B cell (primary cell): ENCODE data around the gene SEC24A. TPM values are rescaled to one million over a fixed set of nuclear protein-coding genes. Genes with fewer than 3 reads are reported as not detected.

Experiments
- ATAC-seq: fragments of 200-7000 bp; cut with Tn5 transposase; one replicate; pipeline ENCODE4 v1.10.0; 2021; ENCODE audit warnings: low read depth, mild to moderate bottlenecking, moderate number of reproducible peaks, moderate library complexity
- CTCF ChIA-PET: fragments of 350-600 bp; sonication (Branson Sonifier 250); formaldehyde crosslinking; loops from one replicate; lab custom pipeline; 2021; ENCODE audit warnings: antibody characterized with exemption, inconsistent platforms; lab: Charles Lee
- POLR2A ChIA-PET: fragments of 350-600 bp; sonication (Branson Sonifier 250); formaldehyde crosslinking; loops from one replicate; lab custom pipeline; 2021; ENCODE audit warnings: antibody characterized with exemption; lab: Charles Lee
- DNase-seq: peaks from one replicate; pipeline ENCODE4 v3.0.0; 2013
- H2AFZ ChIP-seq: 2 replicates; pipeline ENCODE4 v1.6.1; 2012; ENCODE audit warnings: mild to moderate bottlenecking, low read depth, low read length; ENCODE audit not compliant: insufficient read depth, poor library complexity, severe bottlenecking
- H3K27ac ChIP-seq, 2 donors: 1 replicate in 1 of 2; 2 replicates in 1 of 2; pipeline ENCODE4 v1.5.1; 2012 to 2013; ENCODE audit warnings: low read length in 2 of 2, mild to moderate bottlenecking in 2 of 2, moderate library complexity in 1 of 2
- H3K27me3 ChIP-seq, 4 experiments: fragments of 200-600 bp in 1 of 4; sonication (generic) in 1 of 4; replicated peaks in 1 of 4; 1 replicate in 2 of 4; 2 replicates in 2 of 4; pipeline versions ENCODE4 v1.6.1 to v1.7.0; 2013 to 2016; ENCODE audit warnings: low read length in 3 of 4, mild to moderate bottlenecking in 2 of 4, mixed read lengths in 1 of 4, moderate library complexity in 1 of 4; ENCODE audit not compliant: insufficient read depth in 4 of 4, control insufficient read depth in 3 of 4; ENCODE audit errors: control extremely low read depth in 1 of 4
- H3K36me3 ChIP-seq, 2 experiments: replicated peaks in 1 of 2; 1 replicate in 1 of 2; 2 replicates in 1 of 2; pipeline versions ENCODE4 v1.6.1 to v1.7.1; 2013; ENCODE audit warnings: low read length in 1 of 2; ENCODE audit not compliant: insufficient read depth in 2 of 2, control insufficient read depth in 1 of 2; ENCODE audit errors: control extremely low read depth in 1 of 2, extremely low read depth in 1 of 2
- H3K4me1 ChIP-seq, 2 donors: fragments of 200-600 bp in 1 of 2; sonication (generic) in 1 of 2; 1 replicate in 1 of 2; 2 replicates in 1 of 2; pipeline versions ENCODE4 v1.5.1 to v1.6.1; 2013 to 2017; ENCODE audit warnings: low read length in 2 of 2; ENCODE audit not compliant: control insufficient read depth in 2 of 2, insufficient read depth in 2 of 2
- H3K4me2 ChIP-seq: replicated peaks from 2 replicates; pipeline ENCODE3; 2012; ENCODE audit warnings: mild to moderate bottlenecking, low read depth, low read length; ENCODE audit not compliant: poor library complexity, severe bottlenecking
- H3K4me3 ChIP-seq, 5 experiments: fragments of 200-600 bp in 1 of 5; sonication (generic) in 1 of 5; 1 replicate in 3 of 5; 2 replicates in 2 of 5; pipeline versions ENCODE4 v1.5.1 to v1.7.0; 2011 to 2016; ENCODE audit warnings: low read length in 4 of 5, mild to moderate bottlenecking in 4 of 5, low read depth in 2 of 5, control low read depth in 1 of 5, moderate library complexity in 1 of 5; ENCODE audit not compliant: insufficient read depth in 1 of 5; ENCODE audit errors: control extremely low read depth in 1 of 5, extremely low read depth in 1 of 5
- H3K79me2 ChIP-seq: fragments of 200-600 bp; sonication (generic); one replicate; pipeline ENCODE4 v1.6.0; 2016; ENCODE audit warnings: low read length; ENCODE audit not compliant: control insufficient read depth, insufficient read depth
- H3K9ac ChIP-seq: fragments of 200-600 bp; sonication (generic); 2 replicates; pipeline ENCODE4 v1.6.1; 2017; ENCODE audit warnings: mild to moderate bottlenecking, low read length, moderate library complexity
- H3K9me3 ChIP-seq, 3 donors: one replicate each; pipeline versions ENCODE4 v1.6.1 to v1.7.1; 2013; ENCODE audit warnings: low read length in 2 of 3; ENCODE audit not compliant: control insufficient read depth in 2 of 3, insufficient read depth in 1 of 3; ENCODE audit errors: control extremely low read depth in 1 of 3
- H4K20me1 ChIP-seq: 2 replicates; pipeline ENCODE4 v1.6.0; 2012; ENCODE audit warnings: mild to moderate bottlenecking, low read length; ENCODE audit not compliant: insufficient read depth, control insufficient read depth, poor library complexity, severe bottlenecking
- H3K27ac Mint-ChIP-seq: one replicate; pipeline ENCODE4 v1.8.0; 2021; ENCODE audit warnings: mixed read lengths
- H3K27me3 Mint-ChIP-seq: one replicate; pipeline ENCODE4 v1.8.0; 2021; ENCODE audit warnings: mixed read lengths
- H3K4me1 Mint-ChIP-seq: one replicate; pipeline ENCODE4 v1.8.0; 2021; ENCODE audit warnings: mixed read lengths
- H3K4me3 Mint-ChIP-seq: one replicate; pipeline ENCODE4 v1.8.0; 2021; ENCODE audit warnings: mixed read lengths
- H3K9me3 Mint-ChIP-seq: one replicate; pipeline ENCODE4 v1.8.0; 2022; ENCODE audit warnings: mixed read lengths; ENCODE audit not compliant: insufficient read depth
- CTCF ChIP-seq: fragments of 200-600 bp; IDR thresholded peaks from one replicate; pipeline ENCODE4 v1.8.0; 2022; ENCODE audit warnings: antibody characterized with exemption, mild to moderate bottlenecking
- EZH2 ChIP-seq: IDR thresholded peaks from 2 replicates; pipeline ENCODE4 v1.6.1; 2012; ENCODE audit warnings: borderline replicate concordance, low read depth, mild to moderate bottlenecking, moderate library complexity, low read length; ENCODE audit not compliant: insufficient read depth, poor library complexity, severe bottlenecking
- WGBS: methylation state at CpG from one replicate; pipeline ENCODE4 v1.1.5; 2013; ENCODE audit warnings: missing lambda C conversion rate; ENCODE audit not compliant: insufficient coverage; 5-methylcytosine and 5-hydroxymethylcytosine counted together
- intact Hi-C: fragments of 100-400 bp; cut with micrococcal nuclease; formaldehyde crosslinking; loops from one replicate; pipeline ENCODE4 v1.10.0; 2022
- polyA plus RNA-seq: library from polyadenylated mRNA; depleted of rRNA; stranded (reverse); fragments of >200 nt; gene quantifications from 2 replicates; pipeline ENCODE4 v1.2.3, GENCODE V29; 2012
- total RNA-seq, 2 donors: library from RNA; stranded (reverse); fragments of 120-200 nt in 1 of 2; gene quantifications; 1 replicate in 1 of 2; 2 replicates in 1 of 2; pipeline versions ENCODE4 v1.2.3 to v1.2.4, GENCODE V29; 2013 to 2022

Gene SEC24A
- total and polyA plus RNA-seq, 2 donors (not counting 1 experiment from before 2014, with no cell fraction given), result 6.9 to 13.0 TPM

GRCh38 chr5:134608555-134608954, 40.0 kb upstream of the SEC24A start:
- WGBS, result 81% methylated on average over 2 of the region's 3 CpGs
- no peaks in the 10 kb centered on the region for H3K79me2 ChIP-seq
- no peak overlapping the region for H2AFZ ChIP-seq
- Mint-ChIP-seq H3K27ac (no peak overlapping the region), H3K27me3 (no peaks in the 10 kb centered on the region), H3K9me3 (no peaks in the 10 kb centered on the region), H3K4me1 (no peaks in the 10 kb centered on the region), H3K4me3 (no peak overlapping the region)
- no peak overlapping the region for H3K4me2 ChIP-seq
- no peak for ATAC-seq
- no peak for DNase-seq
- intact Hi-C loops, result no loop called here
- H3K36me3 ChIP-seq, result peaks cover 5 to 67% of the 10 kb centered on the region in 2 experiments
- ChIA-PET CTCF (interaction anchor here (0.6 to 1.3 kb wide), 2 partner anchors 21 to 258 kb away, joined by 4 to 6 read pairs; no protein-coding TSS in a partner anchor), POLR2A (no interaction called here)
- H3K27ac ChIP-seq, result no peak overlapping the region
- no peaks in the 10 kb centered on the region for H3K4me1 ChIP-seq
- no peak overlapping the region for H3K9ac ChIP-seq
- no peaks in the 10 kb centered on the region for H3K27me3 ChIP-seq
- no peak overlapping the region for H3K4me3 ChIP-seq
- TF ChIP-seq EZH2 (no peak), CTCF (no peak)
- no peaks in the 10 kb centered on the region for H4K20me1 ChIP-seq
- H3K9me3 ChIP-seq, result no peaks in the 10 kb centered on the region

GRCh38 chr5:134609232-134609851, 39.2 kb upstream of the SEC24A start:
- ATAC-seq (no peak), DNase-seq (no peak)
- Histone ChIP-seq H2AFZ (no peak overlapping the region), H3K36me3 (peaks cover 8 to 63% of the 10 kb centered on the region in 2 experiments), H4K20me1 (no peaks in the 10 kb centered on the region), H3K79me2 (no peaks in the 10 kb centered on the region), H3K4me3 (no peak overlapping the region), H3K4me1 (no peaks in the 10 kb centered on the region), H3K27me3 (no peaks in the 10 kb centered on the region), H3K4me2 (no peak overlapping the region), H3K9me3 (no peaks in the 10 kb centered on the region), H3K27ac (no peak overlapping the region), H3K9ac (no peak overlapping the region)
- no CpG with 5 or more reads among the region's 3 CpGs for WGBS
- Mint-ChIP-seq H3K9me3 (no peaks in the 10 kb centered on the region), H3K4me1 (no peaks in the 10 kb centered on the region), H3K4me3 (no peak overlapping the region), H3K27me3 (no peaks in the 10 kb centered on the region), H3K27ac (no peak overlapping the region)
- ChIA-PET CTCF (interaction anchor here (1.3 kb wide), 1 partner anchor 22 kb away, joined by 6 read pairs; no protein-coding TSS in a partner anchor), POLR2A (no interaction called here)
- intact Hi-C loops, result no loop called here
- no peak for TF ChIP-seq EZH2
- TF ChIP-seq CTCF, result no peak
